H54 (cell line): ENCODE measurements around the gene SLC7A8.

Experiments used
- DNase-seq: peaks from one replicate; pipeline ENCODE4 v3.0.0; 2011; ENCODE audit warnings: low spot score, mixed read lengths; ENCODE audit not compliant: insufficient read length
- FAIRE-seq: peaks from 3 replicates; lab custom pipeline; 2011; peaks lifted over from hg19 to GRCh38; lab: Jason Lieb, UNC
- POLR2A ChIP-seq: IDR thresholded peaks from 2 replicates; pipeline ENCODE4 v1.6.1; 2011; ENCODE audit warnings: low read depth, mild to moderate bottlenecking, low read length

Gene SLC7A8

DNA sequence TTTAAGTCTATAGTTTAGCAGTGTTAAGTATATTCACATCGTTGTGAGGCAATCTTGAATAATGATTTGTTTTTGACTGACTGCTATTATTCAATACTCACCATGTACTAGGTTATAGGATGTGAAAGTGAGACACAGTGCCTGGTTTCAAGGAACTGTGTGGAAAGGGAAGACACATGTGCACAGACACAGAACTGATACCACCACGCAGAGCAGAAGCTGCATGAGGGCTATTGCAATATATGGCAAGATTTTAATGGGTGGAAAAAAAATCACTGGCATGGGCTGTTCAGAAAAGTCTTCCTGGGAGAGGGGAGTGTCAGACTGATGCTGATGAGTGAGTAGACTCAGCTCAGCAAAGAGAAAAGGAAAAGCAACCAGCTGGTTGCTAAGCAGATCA, 10.4 kb downstream of the SLC7A8 start:
- DNase-seq (no peak), FAIRE-seq (no peak)
- TF ChIP-seq POLR2A: no peak

DNA sequence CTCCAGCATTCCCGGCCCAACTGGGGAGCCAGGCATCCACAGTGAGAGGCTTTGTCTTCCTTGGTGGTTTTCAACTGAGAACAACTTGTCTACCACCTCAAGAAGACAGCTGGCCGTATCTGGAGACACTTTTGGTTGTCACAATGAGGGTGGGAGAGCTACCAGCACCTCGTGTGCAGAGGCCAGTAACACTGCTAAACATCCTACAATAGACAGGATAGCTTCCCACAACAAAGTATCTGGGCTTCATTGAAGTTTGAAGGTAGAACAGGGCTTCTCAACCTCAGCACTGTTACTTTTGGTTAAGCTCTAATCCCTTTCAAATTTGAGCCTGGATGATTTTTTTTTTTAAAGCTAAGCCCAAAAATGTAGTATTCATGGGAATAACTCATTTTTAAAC, 10.9 kb downstream of the SLC7A8 start:
- TF ChIP-seq POLR2A: no peak
- DNase-seq (no peak), FAIRE-seq (no peak)

GRCh38 chr14:23172096-23172495, 11.4 kb downstream of the SLC7A8 start:
- FAIRE-seq (no peak), DNase-seq (no peak)
- TF ChIP-seq POLR2A: no peak

GRCh38 chr14:23171222-23171975, 12.1 kb downstream of the SLC7A8 start:
- FAIRE-seq (no peak), DNase-seq (no peak)
- TF ChIP-seq POLR2A: no peak

DNA sequence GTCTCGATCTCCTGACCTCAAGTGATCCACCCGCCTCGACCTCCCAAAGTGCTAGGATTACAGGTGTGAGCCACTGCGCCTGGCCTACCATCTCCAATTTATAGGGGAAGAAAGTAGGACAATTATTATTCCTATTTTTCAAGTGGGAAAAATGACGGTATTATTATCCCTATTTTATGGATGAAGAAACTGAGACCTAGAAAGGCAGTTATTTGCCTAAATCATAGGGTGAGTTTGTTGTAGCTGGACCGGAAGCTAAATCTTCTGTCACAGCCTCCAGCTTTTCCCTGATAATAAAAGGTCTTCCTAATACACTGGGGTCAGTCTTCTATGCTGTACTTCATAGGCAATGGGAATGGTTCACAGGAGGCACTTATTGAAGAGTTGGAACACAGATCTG, 13.8 kb downstream of the SLC7A8 start:
- no peak for DNase-seq
- FAIRE-seq: no peak
- no peak for TF ChIP-seq POLR2A

DNA sequence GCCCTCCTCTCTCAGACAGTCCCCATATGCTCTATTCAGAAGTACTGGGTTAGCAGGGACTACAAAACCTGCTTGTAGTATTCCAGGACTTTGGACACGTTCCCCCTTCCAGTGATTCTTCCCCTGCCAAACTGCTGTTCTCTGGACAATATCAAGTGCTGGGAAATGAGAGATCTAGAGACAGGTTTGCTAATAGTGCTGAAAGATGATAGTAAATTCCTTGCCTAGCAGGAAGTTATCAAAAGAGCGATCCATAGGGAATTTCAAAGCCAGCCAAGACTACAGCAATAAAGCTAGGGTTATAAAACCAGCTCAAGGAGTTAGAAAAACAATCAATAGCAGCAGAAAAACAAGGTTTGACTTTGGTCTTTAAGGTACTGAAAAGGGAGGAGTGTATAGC, 15.2 kb downstream of the SLC7A8 start:
- DNase-seq: no peak
- no peak for TF ChIP-seq POLR2A
- FAIRE-seq: no peak

DNA sequence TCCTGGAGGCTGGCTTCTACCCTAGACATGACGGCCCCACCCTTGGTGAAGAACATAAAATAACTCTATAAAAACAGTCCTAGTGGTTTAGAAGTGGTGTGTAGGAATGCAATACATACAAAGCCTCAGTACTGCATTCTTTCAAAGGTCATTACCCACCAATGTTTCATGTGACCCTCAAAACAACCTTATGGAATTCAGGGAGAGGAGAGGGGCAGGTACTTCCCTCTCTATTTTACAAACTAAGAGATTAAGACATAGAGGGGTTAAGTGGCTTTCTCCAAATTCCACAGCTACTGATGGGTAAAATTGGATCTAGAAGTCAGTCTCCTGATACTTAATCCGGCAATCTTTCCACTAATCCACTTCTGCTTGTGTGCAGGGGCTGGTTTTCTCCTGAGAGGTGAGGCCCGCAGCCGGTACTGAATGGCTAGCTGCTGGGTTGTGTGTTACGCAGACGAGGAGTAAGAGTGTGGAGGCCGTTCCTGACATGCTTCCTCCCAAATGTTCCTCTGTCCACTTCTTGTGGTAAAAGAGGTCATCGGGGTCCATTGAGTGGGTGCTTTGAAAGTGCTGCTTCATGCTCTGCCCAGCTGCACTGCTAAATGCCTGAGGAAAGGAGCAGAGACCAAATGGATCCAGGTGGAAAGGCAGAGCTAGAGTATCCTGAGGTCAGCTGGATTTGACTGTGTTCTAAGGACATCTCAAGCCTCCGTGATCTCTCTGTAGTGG, 16.2 kb downstream of the SLC7A8 start:
- FAIRE-seq (no peak), DNase-seq (no peak)
- no peak for TF ChIP-seq POLR2A

DNA sequence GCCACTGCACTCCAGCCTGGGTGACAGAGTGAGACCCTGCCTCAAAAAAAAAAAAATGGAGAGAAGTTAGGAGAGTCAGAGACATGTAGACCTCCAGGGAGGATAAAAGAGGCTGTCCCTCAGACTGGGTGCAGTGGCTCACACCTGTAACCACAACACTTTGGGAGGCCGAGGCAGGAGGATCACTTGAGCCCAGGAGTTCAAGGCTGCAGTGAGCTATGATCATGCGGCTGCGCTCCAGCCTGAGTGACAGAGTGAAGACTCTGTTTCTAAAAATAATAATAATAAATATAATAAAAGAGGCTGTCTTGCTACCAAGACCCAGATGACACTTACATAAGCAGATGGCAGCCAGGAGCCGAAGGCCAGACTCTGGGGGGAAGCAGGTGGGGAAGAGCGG, 18.5 kb downstream of the SLC7A8 start:
- TF ChIP-seq POLR2A: no peak
- no peak for DNase-seq
- no peak for FAIRE-seq

GRCh38 chr14:23164250-23164649, 19.2 kb downstream of the SLC7A8 start:
- DNase-seq (no peak), FAIRE-seq (no peak)
- TF ChIP-seq POLR2A: no peak

DNA sequence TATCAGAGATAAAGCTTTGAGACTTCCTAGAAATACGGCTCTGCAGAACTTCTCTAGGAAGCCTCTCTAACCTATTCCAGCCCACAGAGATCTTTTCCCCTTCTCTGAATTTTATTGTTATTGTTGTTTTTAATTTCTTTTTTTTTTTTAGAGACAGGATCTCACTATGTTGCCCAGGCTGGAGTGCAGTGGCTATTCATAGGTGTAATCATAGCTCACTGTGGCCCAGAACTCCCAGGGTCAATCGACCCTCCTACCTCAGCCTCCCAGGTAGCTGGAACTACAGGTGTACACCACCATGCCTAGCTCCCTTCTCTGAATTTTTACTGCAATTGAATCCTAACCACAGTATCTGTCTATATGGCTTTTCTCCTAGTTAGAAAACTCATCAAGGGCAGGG, 19.6 kb downstream of the SLC7A8 start:
- TF ChIP-seq POLR2A: no peak
- DNase-seq: no peak
- FAIRE-seq: no peak

DNA sequence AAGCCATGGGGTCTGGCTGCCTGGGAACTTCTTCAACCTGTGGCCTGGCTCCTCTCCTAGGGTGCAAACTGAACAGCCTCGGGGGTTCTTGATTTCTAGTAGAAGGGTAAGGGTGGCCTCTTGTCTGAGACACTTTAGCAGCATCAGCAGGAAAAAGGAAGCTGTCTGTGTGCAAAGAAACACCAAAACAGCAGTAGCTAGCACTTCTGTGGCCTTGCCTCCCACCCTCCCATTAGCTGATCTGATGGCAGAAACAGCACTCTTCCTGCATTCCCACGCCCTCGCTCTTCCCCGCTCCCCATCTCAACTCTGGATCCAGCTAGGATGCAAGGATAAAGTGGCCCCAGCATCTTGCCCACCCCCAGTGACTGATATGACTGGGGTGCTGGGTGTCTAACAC, 20.7 kb downstream of the SLC7A8 start:
- DNase-seq: no peak
- TF ChIP-seq POLR2A: no peak

GRCh38 chr14:23162005-23162404, 21.5 kb downstream of the SLC7A8 start:
- DNase-seq (no peak), FAIRE-seq (no peak)
- no peak for TF ChIP-seq POLR2A

More for the DNA sequence above, 20.7 kb downstream of the SLC7A8 start:
- no peak for FAIRE-seq

- DNase-seq (peak; percentile 54), FAIRE-seq (no peak)
- TF ChIP-seq POLR2A: no peak
Measured at GRCh38 chr14:23160924-23161522, 22.4 kb downstream of the SLC7A8 start.

- TF ChIP-seq POLR2A: no peak
- FAIRE-seq: no peak
- DNase-seq: no peak
Measured at GRCh38 chr14:23159532-23159931, 23.9 kb downstream of the SLC7A8 start.

DNA sequence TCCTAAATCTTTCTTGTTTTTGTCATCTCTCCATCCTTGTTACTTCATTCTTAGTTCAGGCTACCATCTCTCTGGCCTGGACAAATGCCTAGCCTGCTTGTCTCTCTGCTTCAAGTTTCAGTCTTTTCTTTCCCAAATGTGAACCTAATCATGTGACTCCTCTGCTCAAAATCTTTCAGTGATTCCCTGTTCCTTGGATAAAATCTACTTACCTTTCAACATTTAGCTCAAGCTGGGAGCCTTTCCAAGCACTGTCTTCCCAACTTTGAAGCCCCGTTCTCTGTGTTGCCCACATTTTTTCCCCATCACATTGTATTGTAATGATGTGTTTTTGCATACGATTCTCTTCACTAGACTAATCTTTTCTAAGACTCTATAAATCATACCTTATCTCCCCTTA, 24.7 kb downstream of the SLC7A8 start:
- no peak for FAIRE-seq
- no peak for DNase-seq
- TF ChIP-seq POLR2A: no peak
